NCI-H460 (cell line): Measurements from ENCODE around the gene HAT1. TPM values are rescaled to one million over a fixed set of nuclear protein-coding genes. Genes with fewer than 3 reads are reported as not detected.

Experiments used
- DNase-seq: peaks from one replicate; pipeline ENCODE4 v3.0.0-alpha.2; 2016; ENCODE audit warnings: low read depth; ENCODE audit errors: extremely low read depth
- total RNA-seq: library from RNA; depleted of rRNA; stranded (reverse); fragments of >200 nt; shearing (Covaris generic); gene quantifications from 2 replicates; pipeline ENCODE4 v1.2.3, GENCODE V29; 2014

The HAT1 gene
- total RNA-seq, 1 experiment from 2014 or later = 70.2 TPM

- no peak for DNase-seq
These were observed 8.7 kb upstream of the HAT1 start for GRCh38 chr2:171913517-171913916.

- no peak for DNase-seq
These were observed 2.8 kb upstream of the HAT1 start for GRCh38 chr2:171919453-171919852.

GRCh38 chr2:171921970-171922229, 361 bp upstream of the HAT1 start:
- no peak for DNase-seq

DNA sequence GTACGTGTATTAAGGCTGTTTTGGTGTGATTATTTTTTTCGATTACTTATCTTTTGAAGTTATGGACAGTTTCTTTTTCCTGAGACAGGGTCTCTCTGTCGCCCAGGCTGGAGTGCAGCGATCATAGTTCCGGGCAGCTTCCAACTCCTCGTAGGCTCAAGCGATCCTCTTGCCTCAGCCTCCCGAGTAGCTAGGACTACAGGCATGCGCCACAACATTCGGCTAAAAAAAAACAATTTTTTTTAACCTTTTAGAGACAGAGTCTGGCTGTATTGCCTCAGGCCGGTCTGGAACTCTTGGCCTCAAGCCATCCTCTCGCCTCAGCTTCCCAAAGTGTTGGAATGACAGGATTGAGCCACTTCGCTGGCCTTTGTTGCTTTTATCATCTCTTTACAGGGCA, 945 bp downstream of the HAT1 start:
- DNase-seq = peak; percentile 7

- no peak for DNase-seq
These were observed 2.1 kb downstream of the HAT1 start for GRCh38 chr2:171924170-171924942.

DNA sequence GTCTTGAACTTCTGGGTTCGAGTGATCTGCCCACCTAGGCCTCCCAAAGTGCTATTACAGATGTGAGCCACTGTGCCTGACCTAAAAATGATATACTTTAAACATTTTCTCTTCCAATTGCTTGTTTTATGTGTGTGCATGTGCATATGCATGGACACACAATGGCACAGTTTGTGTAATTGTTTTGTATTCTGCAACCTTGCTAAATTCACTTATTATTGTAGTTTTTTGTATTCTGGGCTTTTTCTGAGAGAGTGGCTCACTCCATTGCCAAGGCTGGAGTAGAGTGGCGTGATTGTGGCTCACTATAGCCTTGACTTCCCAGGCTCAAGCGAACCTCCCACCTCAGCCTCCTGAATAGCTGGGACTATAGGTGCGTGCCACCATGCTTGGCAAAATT, 8.1 kb downstream of the HAT1 start:
- DNase-seq = no peak

DNA sequence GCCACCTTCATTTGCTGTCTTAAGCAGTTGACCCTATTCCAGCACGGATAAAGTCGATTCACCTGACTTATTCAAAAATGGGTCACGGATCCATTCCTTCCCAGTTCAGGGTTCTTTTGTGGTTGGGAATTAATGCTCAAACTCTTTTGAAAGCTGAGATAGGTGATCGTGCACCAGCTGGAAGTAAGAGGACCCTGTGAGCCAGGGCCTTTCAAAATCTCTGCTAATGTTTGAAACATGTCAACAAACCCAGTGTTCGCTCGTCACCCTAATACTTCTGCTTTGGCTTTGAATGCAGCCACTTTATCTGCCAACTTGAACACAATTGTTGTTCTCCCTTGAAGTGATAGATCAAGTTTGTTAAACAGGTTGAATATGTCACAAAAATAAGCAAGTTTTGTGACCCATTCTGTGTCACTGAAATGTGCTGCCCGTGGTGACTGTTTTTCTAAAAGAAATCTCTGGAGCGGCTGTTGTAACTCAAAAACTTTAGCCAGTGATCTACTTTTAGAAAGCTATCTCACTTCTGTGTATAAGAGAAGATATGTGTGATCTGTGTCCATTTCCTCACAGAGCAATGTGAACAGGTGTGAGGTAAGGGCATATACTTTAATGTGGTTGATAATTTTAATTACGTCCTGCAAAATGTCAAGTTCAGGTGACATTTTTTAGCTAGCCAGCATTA, 16.9 kb downstream of the HAT1 start:
- DNase-seq = no peak

GRCh38 chr2:171939743-171940071, 17.4 kb downstream of the HAT1 start:
- no peak for DNase-seq

- no peak for DNase-seq
These were observed 19.0 kb downstream of the HAT1 start for GRCh38 chr2:171941316-171941699.

DNA sequence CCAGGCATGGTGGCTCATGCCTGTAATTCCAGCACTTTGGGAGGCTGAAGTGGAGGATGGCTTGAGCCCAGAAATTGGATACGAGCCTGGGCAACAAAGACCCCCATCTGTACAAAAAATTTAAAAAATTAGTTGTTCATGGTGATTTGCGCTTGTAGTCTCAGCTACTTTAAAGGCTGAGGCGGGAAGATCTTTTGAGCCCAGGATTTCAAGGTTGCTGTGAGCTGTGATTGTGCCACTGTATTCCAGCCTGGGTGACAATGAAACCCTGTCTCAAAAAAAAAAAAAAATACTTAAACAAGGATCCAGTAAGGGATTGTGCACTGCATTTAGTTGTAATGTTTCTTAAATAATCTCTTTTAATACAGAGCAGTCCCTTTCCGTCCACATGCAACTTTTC, 21.6 kb downstream of the HAT1 start:
- no peak for DNase-seq

DNA sequence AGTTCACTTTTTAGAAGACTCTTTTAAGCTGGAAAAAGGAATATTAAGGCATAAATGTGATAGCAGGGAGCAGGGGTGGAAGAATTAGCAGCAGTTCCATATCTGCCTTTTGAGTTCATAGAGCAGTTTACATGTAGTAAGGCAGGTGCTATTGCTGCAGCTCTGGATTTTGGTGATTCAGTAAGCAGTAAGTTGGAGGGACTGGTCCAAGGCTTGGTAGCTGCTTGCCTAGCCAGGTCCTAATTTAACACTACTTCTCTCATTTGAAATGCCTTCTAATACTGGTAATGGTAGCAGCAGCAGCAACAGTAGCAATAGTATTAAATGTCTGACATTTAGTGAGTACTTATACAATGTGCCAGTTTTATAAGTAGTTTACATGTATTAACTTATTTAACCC, 30.0 kb downstream of the HAT1 start:
- no peak for DNase-seq

DNA sequence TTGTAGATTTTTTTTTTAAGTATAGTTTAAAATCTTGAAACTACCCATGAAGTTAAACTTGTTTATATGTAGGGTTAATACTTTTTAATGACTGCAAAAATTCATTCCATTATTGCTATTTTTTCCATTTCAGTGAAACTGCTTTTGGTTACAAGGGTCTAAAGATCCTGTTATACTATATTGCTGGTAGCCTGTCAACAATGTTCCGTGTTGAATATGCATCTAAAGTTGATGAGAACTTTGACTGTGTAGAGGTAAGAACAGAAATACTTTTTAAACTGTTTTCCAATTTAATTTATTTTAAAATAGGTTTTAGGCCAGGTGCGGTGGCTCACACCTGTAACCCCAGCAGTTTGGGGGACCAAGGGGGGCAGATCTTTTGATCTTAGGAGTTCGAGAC, 30.5 kb downstream of the HAT1 start:
- no peak for DNase-seq

- no peak for DNase-seq
These were observed 34.0 kb downstream of the HAT1 start for GRCh38 chr2:171956135-171956825.

DNA sequence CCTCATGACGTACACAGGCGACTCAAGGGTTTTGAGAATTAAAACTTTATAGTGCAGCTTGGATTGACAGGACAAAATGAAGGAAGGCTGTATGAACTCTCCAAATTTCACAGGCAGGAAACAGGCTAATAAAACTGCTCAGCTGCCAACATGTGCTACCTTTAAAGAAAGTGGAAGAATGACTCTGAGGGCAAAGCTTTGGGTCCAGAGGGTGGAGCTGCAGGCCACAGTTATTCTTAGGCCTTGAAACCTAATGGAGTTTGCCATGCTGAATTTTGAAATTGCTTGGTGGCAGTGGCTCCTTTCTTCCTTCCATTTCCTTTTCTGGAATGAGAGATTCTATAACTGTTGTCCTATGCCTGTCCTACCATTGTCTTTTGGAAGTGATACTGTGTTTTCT, 34.8 kb downstream of the HAT1 start:
- peak; percentile 12 for DNase-seq

- DNase-seq = no peak
These were observed 36.2 kb downstream of the HAT1 start for GRCh38 chr2:171958475-171958874.

DNA sequence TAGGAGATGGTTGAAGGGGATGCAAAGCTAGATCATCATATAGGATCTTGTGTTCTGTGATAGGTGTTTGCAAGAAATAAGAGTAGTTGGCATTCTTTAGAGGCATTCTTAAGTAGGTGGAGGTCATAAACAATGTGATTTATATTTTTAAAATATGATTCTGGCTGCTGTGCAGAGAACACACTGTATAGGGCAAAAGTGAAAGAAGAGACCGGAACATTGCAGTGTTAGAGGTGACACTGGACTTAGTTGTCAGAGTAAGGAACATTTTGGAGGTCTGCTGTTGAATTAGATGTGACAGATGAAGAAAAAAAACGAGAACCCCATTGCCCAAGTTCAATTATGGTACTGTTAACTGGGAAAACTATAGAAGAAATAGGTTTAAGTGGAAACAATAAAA, 37.7 kb downstream of the HAT1 start:
- no peak for DNase-seq

DNA sequence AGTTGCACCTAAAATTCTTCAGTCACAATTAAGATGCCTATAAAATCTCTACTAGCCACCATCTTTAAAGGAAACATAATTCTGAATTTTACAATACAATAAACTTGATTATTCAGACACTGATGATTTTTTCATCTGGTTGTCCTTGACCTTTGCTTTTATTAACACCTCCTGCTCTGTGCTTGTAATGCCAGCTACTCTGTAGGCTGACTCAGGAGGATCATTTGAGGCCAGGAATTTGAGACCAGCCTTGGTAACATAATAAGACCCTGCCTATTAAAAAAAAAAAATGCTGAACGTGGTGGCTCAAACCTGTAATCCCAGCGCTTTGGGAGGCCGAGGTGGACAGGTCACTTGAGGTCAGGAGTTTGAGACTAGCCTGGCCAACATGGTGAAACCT, 38.3 kb downstream of the HAT1 start:
- no peak for DNase-seq

DNA sequence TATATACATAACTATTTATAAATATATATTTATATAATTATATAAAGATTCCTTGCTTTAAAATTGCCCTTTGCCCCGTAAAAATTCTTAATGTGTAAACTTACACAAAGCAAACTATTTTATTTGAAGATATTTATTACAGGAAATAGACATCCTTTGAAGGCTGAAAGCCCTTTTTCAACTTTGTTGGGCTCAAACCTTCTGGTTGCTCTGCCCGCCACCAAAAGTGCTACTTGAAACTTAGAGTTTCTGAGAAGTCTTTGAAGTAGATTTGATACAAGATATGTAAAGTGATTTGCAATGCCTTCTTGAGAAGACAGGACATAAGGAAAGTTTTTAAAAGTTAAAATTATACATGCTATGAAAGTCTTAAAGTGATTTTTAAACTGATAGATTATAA, 40.9 kb downstream of the HAT1 start:
- DNase-seq = no peak

DNA sequence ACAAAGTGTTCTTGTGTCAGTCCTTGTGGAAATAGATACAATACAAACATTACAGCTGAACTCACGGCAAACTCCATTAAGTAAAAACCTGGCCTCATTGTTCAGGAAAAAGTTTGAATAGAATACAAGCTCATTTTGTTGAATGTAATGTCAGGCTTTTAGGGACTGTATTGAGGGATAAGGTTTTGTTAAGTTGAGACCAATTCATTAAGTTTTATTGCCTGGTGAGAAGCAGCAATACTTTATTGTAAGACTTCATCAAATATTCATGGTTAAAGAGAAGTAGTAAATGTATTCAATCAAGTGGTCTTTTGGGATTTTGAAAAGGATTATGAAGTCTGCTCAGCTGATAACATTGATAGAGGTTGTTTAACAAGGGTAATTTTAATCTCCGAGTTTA, 42.0 kb downstream of the HAT1 start:
- DNase-seq = no peak

GRCh38 chr2:171965238-171965637, 43.0 kb downstream of the HAT1 start:
- no peak for DNase-seq

DNA sequence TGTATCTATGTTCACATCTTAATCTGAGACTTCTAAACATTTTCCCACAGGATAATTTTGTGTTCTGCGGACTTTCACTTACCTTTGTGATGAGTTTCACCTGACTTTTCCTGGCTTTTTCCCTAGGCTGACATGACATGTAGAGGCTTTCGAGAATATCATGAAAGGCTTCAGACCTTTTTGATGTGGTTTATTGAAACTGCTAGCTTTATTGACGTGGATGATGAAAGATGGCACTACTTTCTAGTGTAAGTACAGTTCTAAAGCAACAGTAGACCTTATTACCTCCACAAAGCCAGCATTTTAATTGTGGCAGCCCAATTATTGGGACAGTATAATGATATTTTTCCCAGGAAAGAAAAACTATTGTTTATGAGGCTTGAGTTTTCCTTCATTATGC, 43.4 kb downstream of the HAT1 start:
- no peak for DNase-seq

DNA sequence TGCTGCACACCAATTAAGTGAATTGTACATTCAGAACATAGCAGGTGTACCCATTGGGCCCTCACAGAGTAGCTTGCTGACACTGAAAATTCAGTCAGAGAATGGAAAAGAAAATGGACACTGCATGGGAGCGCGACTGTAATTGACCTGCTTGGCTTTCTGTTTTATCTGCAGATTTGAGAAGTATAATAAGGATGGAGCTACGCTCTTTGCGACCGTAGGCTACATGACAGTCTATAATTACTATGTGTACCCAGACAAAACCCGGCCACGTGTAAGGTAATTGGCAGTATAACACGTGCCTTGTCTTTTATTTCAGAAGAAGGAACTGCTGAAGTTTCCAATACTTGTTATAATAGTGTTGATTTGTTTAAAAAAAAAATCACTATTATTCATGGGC, 44.0 kb downstream of the HAT1 start:
- no peak for DNase-seq
